Left hindlimb (tissue), 1 donor: ENCODE measurements around the gene ETS1.

Experiments used
- DNase-seq: peaks from one replicate; pipeline ENCODE4 v3.0.0-alpha.2; 2018

Gene ETS1

DNA sequence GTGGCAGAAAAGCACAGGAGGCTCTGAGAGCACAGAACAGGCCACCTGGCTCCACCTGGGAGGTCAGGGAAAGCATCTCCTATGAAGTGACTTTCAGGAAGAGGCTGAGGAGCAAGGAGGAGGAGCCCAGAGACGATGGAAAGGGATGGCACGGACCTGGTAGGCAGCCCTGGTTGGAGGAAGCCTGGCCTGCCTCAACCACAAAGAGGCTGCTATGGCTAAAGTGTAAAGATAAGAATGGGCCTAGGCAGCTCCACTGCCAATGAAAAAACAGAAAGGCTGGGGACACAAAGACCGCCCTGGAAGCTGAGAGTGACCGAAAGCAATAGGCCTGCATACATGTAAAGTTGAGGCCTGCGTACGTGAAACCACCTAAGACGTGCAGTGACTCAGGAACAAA is 31.2 kb upstream of the ETS1 start:
- DNase-seq, result no peak

DNA sequence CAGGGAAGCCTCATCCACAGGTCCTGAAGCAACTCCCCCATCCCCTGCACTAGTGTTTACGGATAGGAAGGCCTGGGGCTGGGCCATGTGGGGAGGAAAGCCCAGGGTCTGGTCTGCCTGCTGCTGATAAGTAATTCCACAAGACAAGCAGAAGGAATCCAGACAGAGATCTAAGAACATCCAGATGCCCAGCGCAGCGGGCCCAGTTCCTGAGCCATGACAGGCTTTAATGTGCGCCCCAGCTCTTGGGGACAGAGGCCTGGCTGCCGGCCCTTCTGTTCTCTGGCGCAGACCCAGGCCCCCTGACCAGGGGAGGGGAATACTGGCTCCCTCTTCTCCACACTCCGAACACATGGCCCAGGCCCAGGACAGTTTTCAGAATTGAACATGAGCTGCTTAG is 28.8 kb upstream of the ETS1 start:
- DNase-seq, result peak; percentile 59

DNA sequence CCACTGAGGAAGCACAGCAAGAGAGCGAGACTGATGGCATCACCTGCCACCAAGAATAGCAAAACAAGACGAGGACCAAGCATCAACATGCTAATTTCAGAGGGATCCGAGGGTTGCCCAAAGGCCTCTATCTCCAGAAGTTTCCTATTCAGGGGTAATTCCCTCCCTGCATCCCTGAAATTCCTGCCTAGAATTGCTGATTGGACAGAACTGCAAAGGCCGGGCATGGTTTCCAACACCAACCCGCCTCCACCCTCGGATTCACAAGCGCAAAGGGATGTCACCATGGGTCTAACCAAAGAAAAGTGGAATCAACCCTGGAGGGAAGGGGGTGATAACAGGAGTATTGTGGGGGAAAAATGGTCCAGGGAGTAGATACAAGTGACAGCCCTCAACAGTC is 28.3 kb upstream of the ETS1 start:
- DNase-seq, result no peak

DNA sequence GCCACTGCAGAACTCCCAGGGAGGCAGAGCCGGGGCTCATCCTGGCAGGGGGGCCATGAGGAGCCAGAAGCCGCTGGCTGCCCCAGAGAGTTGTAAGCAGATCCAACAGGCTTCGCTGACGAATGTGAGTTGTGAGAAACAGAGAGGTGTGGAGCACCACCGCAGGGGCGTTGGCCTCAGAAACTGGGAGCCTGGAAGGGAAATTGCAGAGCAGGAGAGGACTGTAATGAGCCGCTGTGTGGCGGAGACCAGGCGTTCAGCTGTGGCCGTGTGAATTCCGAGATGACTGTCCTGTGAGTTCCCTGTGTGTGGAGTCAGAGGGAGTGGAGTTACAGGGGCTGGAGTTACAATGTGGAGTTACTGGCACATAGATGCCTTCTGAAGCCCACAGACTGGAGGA is 27.7 kb upstream of the ETS1 start:
- DNase-seq, result no peak

DNA sequence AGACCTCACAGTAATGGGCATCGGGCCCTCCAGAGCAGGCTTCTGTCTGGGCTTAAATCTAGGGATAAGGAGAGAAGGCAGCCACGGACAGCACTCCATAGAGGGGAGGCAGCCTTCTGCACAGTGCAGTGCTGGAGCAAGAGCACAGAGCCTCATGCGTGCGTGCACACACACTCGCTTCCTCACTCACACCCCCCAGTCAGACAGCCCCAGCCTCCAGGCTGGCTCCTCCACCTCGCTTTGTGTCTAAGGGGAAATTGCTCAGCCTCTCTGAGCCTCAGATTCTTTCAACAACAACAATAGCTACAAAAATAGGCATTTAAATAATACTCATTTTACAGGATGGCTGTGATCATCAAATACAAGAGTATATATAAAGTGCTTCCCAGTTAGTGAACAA is 26.7 kb upstream of the ETS1 start:
- no peak for DNase-seq

DNA sequence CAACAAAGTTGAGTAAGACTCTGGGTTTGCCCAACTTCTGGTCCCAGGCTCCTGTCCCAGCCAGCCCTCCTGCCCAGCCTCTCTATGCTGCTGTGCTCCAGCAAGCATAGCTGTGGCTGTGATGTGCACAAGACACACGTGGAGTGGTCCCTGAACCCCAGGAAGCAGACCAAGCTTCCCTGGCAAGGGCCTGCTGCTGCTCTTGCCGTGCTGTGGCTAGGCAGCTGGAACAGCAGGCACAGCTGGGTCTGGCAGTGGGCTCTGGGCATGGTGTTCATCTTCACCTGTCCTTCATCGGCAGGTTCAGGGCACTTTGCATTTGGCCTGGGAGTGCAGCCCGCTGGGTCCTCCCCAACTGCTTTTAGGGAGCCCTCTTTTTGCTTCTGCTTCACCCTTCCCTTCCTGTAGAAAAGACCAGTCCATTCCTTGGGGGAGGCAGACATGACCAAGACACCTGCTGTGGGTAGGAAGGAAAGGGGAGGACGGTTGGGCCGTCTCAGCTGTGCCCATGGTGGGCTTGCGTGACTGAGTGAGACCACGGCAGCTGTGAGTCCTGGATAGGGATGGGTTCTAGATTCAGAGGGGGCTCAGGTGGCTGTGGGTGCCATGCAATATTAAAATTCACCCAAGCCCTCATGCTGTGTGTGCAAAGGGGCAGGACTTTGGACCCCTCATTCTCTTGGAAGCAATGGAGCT is 26.1 kb upstream of the ETS1 start:
- no peak for DNase-seq

DNA sequence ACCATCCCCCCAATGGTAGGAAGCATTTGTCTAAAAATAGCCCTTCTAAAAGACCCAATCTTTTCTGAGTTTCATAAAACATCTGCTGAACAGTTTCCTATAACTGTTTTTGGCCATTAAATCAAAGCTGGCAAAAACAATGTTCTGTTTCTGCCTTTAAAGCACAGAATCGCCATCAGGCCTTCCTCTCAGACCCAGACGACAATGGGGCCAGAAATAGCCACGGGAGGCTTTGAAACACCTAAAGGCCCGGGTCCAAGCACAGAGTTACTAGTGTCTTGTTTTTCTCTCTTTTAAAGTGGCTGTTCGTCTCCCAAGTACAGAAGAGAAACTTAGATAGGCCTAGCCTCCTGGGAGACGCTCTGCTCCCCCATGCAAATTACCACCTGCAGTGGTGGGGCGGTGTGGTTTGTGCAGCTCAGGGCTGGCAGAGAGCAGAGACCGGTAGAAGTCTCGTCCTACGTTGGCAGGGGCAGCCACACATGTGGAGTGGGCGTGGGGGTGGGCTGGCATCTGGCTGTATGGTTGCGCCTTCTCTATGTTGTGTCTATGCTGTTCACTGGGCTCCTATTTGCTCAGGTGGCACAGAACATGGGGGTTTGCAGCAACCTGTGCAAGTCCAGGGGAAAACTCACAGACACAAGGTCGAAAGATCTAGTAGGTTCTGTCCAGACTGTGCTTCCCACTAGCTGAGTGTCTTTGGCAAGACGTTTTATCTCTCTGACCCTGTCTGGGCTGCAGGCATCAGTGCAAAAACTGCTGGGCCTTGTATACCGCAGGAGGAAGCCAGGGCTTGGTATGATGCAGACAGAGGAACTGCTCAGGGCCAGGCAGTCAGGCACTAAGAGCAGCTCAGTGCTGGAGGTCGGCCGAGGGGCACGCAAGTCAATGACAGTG is 23.6 kb upstream of the ETS1 start:
- no peak for DNase-seq

DNA sequence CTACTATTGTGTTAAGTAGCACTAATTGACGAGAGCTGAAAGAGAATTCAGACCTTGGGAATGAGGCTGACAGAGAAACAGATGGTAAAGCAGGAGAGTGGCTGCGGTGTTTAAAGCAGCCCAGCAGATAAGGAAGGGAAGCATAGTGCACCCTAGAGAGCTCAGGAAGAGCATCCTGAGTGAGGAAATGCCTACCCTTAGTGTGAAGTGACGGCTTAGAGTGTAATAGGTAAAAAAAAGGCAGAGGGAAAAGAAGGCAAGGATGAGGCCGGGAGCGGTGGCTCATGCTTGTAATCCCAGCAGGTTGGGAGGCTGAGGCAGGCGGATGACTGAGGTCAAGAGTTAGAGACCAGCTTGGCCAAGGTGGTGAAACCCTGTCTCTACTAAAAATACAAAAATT is 22.4 kb upstream of the ETS1 start:
- DNase-seq, result no peak

DNA sequence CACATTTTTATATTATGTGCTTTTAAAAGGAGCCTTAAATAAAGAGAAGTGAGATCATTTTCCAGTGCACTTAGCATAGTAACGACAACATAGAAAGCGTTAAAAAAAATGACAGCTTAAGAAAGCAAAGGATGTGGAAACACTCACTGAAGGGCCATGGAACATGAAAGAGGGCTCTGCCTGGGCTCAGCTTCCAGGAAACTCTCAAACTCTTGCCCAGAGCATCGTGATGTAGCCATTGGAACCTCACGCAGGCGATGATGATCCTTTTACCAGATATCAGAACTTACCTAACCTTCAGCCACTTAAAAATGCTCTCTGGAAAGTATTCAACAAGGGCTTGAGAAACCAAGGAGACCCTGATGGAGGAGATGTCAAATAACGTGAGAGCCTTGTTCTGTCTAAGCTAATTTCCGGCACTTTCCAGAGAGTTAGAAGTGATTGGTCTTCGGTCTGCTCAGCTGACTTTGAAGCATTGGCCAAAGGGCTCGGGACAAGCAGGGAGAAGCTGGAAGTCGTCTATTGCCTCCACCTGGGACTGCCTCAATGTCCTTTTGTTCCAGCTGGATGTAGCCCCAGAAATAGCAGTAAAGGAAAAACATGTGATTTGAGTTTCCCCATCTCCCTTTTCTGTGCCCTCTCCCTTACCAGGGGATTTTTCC is 21.5 kb upstream of the ETS1 start:
- peak; percentile 54 for DNase-seq

DNA sequence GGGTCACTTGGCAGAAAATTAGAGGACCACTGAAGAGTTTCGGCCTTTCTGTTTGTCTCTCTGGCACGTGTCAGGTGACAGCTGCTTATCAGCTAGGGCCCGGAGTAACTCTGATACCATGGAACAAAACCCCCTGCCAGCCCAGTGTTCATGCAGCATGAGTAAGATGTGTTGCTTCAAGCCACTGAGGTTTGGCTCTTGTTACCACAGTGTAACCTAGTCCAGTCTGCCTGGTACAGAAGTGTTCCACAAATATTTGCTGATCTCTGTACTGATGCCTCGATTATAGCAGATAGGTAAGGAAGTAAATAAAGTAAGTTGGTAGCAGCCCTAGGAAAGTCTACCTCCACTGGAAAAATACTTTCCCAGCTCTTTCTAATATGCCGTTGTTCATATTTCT is 20.5 kb upstream of the ETS1 start:
- no peak for DNase-seq

DNA sequence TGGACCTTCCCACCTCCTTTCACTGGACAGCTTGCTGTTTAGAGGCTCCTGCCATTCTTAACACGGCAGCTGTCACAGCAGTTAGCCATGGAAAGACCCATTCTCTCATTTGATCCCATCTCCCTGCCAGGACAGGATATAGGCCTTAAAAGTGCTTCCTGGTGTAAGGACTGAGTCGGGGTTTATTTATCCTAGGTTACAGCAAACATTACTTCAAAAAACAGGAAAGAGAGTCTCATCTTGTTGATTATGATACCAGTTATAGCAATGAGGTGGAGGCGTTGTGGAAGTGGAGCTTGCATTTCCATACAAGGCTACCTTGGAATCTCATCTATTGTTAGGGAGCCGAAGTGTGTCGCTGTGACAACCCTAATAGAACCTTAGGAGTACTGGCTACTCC is 17.4 kb upstream of the ETS1 start:
- DNase-seq, result no peak

DNA sequence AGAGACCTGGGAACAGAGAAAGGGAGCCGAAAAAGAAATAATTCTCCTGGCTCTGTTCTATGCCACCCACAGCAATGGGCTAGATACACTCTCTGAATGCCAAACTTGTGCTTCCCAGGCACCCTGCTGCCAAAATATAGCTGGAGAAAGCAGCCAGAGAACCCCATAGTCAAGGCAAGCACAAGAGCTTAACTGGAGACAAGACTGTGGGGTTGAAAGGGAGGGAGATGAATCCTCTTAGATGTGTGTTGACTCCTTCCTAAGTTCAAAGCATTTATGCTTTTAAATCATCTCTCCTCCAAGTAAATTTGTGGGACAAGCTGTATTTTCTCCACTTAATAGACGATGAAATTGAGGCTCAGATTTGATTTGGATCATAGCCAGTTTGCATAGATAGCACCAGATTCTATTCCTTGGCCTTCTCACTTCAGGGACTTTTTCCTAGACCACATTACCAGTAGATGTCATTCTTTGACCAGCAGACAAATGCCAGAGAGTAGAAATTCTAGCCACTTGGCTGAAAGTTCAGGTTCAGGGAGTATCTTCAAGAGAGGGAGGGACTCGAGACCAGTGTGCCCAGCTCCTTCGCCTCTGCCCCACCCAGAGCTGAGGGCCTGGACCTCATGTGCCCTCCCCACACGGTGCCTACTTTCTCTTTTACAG is 16.5 kb upstream of the ETS1 start:
- DNase-seq, result no peak

DNA sequence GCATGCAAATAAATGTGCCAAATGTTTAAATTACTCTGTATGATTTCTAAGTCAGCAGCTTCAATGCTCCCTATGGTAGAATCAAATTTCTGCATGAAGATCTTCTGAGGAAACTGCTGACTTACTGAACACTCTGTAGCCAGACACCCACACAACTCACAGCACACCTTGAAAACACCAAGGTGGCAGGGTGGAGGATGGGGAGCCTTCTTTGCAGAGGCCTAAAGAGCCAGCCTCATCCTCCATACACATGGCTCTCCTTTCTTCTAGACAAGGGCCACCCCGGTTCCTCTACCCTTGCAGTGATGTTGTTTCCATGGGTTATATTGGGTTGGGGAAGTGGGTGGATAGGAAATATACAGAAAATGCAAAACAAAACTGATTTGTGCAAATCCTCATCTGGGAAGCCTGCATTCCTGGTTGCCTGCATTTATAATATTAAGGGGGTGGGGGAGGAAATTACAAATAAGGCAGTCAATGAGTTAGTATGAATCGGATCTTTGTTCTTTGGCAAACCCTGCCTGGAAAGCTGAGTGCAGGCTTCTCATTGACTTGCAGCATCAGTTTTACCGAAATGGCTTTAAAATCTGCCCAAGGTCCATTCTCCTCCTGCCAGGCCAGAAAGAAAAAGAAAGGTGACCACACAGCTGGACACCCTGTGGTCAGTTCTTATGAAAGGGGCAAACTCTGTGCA is 15.8 kb upstream of the ETS1 start:
- no peak for DNase-seq

DNA sequence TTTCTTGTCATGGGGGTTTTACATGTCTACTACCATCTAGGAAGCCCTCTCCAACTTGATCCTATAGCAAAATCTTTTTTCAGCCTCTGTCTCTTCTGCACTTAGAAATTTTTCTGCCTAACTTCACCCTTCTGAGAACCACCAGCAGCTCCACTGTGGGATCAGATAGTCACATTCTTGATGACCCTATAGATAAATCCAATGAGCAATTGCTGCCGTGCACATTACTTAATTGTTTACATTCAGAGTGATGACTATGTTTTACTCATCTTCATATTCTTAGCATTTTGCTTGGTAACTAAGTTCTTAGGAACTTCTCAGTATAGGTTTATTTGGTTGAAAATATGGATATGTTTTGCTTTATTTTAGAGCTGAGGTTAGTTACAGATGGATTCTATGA is 12.4 kb upstream of the ETS1 start:
- no peak for DNase-seq

DNA sequence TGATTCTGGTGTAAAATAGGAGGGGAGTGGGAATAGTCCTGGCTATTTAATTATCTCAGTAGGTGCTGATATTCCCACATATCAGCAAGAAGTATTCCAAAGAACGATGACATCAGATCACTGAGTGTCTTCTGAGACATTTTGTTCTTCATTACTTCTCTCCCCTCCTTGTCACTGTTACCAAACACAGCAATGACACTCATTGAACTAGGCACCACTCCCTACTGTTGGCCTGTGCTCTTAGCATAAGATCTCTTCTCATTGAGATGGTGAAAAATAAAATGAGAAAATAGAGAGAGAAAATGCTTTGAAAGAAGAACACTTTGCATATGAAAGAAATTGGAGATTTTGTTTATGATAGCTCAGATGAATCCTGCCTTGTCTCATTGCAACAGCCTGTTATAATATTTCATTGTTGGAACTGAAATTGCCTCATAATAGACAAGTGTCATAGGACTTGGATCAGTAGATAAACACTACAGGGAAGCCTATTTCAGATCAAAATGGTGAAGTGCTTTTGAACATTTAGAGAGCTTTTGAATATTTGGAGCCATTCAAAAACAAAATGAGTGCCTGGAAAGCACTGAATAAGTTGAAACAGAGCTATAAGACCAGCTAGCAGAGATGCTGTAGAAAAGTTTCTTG is 11.3 kb upstream of the ETS1 start:
- DNase-seq, result no peak

DNA sequence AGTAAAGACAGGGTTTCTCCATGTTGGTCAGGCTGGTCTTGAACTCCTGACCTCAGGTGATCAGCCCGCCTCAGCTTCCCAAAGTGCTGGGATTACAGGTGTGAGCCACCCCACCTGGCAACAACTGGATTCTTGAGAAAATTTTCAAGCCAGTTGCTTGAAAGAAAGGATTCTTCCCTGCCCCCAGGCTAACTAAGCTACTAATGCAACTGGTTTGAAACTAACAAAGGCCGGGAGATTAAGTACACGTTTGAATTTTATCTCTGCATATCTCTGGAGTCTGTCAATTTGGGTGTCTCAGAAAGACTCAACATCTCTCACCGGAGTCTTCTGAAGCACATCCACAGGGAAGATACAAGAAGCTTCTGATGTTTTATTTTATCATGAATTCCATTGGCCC is 10.7 kb upstream of the ETS1 start:
- DNase-seq, result no peak

DNA sequence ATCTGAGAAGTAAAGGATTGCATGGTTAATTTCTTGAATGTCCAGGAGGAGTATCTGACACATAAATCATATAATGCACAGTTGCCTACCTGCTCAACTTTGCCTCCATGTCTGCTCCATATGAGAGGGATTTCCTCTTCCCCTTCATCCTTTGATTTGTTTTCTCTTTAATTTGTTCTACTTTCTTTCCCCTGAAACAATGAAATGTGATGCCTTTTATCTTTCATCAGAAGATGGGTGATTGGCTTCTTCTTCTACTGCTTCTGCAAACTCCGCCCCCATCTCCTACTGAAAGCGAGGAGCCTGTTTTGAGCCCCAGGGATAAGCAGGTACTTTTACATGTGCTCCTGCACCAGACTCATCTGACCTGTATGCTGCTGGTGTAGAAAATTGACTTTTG is 9.9 kb upstream of the ETS1 start:
- DNase-seq, result no peak

DNA sequence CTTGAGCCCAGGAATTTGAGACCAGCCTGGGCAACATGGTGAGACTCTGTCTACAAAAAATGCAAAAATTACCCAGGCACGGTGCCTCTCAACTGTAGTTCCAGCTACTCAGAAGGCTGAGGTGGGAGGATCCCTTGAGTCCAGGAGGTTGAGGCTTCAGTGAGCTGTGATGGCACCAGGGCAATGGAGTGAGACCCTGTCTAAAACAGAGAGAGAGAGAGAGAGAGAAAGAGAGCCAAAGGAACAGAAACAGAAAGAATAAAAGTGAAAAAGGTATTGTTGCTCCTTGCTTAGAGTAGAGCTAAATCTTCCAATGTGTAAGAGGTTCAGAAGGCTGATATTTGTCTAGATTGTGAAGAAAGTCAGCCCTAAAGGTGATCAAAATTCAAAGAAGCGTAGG is 8.9 kb upstream of the ETS1 start:
- DNase-seq, result no peak

DNA sequence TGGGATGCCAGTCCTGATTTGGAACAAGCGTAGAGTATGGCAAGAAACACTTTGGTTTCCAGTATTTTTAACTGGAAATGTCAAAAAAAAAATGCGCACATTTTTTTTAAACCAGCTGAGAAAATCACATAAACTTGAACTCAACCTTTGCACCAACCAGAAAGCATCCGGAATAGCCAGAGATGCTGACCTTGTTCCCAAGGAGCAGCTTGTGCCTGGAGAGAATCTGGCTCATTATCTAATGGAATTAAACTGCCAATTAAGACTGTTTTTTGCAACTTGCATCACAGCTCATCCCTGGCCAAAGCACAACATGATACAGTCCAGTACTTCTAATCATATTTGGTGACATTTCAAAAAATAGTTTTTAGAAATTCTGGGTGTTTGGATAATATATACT is 8.4 kb upstream of the ETS1 start:
- no peak for DNase-seq

DNA sequence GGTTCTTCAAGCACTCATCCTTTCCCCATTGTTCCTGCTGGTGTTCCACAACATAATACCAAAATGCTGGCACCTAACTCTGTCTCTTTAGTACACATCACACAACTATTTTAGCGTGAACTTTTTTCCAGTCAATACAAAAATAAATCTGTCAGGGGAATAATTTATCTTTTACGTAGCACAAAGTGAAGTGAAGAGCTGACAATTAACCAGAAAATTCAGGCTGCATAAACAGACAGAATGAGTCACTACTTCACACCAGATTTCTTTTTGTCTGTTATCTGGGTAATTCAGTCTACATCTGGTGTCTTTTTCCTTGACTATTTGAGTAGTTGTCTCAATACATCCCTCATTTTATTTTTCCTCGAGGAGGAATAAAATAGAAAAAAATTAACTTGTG is 7.9 kb upstream of the ETS1 start:
- no peak for DNase-seq

DNA sequence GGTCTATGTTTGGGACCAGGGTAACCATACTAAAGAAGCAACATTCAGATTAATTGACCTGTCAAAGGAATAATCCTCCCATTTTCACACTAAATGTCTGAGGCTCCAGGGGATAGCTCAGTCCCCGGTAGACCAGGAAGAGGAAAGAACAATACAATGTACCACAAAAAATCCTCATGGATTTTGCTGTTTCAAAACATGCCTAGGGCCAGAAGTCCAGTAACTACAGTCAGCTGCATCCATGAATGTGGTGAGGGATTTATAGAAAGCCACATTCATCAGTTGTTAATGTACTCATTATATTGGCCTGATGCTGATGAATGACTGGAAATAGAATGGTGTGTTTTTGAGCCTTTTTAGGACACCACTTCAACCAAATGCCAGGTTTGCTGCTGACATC is 6.9 kb upstream of the ETS1 start:
- DNase-seq, result no peak

DNA sequence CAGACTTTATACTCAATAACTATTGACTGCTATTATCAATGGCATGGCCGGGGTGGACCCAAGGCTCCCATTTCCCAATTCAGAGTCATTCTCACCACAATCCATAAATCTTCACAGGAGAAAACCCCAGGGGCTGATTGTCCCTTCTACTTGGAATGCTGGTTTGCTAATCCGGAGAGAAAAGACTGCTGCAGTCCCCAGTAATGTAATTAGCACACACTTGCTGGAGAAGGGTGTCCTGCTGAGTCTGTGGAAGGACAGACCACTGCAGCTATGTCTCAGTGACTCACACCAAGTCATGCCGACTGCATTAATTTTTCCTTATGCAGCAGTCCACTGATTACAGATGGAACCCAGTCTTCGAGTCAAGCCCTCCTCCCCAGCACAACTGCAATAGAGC is 5.9 kb upstream of the ETS1 start:
- no peak for DNase-seq
